IPS-15b (cell line): ENCODE data around the gene LSM6.

Experiments
- H3K27me3 ChIP-seq: one replicate; pipeline ENCODE4 v1.6.1; 2013; ENCODE audit warnings: low read length; ENCODE audit not compliant: control insufficient read depth, insufficient read depth
- H3K36me3 ChIP-seq: one replicate; pipeline ENCODE4 v1.6.1; 2013; ENCODE audit warnings: low read length; ENCODE audit not compliant: control insufficient read depth, insufficient read depth
- H3K4me1 ChIP-seq: one replicate; pipeline ENCODE4 v1.6.1; 2013; ENCODE audit warnings: mild to moderate bottlenecking, low read length; ENCODE audit not compliant: control insufficient read depth, insufficient read depth
- H3K4me3 ChIP-seq: one replicate; pipeline ENCODE4 v1.5.1; 2013; ENCODE audit warnings: low read depth, low read length
- H3K9ac ChIP-seq: one replicate; pipeline ENCODE4 v1.6.1; 2013; ENCODE audit warnings: low read depth, mild to moderate bottlenecking, low read length
- H3K9me3 ChIP-seq: one replicate; pipeline ENCODE4 v1.6.1; 2013; ENCODE audit warnings: mild to moderate bottlenecking, low read length; ENCODE audit not compliant: control insufficient read depth, insufficient read depth

LSM6 gene

DNA sequence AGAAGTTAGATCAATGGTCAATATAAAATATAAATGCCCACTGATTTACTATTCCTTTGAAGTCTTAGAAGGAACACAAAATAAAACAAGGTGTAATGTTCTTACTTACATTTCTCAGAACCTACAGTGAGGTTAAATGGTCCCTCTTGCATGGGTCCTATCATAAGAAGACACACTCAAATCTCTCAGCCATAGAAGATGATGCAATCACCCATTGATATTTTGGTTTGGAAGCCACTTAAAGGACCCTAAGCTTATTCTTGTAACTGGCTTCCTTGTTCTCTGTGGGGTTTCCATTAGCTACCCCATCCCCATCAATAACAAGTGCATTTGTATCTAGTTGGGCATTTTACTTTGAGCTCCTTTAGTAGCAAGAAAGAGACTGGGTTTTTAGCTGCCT lies 53.9 kb downstream of the LSM6 start:
- Histone ChIP-seq H3K27me3 (no peaks in the 10 kb centered on the region), H3K9ac (no peak overlapping the region), H3K36me3 (no peaks in the 10 kb centered on the region), H3K4me1 (no peaks in the 10 kb centered on the region), H3K9me3 (no peaks in the 10 kb centered on the region), H3K4me3 (no peak overlapping the region)

DNA sequence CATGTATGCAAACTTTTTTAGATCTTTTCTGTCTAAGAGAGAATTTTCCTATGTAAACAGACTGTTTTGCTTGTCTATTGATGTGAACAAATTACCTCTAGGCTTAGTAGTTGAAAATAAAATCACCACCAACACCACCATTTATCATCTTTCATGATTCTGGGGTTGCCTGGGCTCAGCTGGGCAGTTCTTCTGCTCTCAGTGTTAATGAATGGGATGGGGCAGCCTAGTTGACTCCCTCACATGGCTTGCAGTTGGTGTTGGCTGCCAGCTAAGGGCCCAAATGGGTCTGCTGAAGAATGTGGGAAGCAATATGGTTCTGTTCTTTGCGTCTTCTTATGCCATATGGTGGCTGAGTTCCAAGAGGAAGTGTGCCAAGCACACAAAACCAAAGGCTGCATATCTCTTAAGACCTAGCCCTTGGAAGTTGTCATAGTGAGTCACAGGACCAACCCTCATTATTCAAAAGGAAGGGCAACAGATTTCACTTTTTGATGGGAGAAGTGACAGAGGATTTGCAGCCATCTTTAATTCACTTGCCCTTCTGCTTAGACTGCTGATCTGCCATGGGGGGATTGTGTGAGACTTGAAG lies 56.7 kb downstream of the LSM6 start:
- Histone ChIP-seq H3K9ac (no peak overlapping the region), H3K27me3 (no peaks in the 10 kb centered on the region), H3K9me3 (no peaks in the 10 kb centered on the region), H3K36me3 (no peaks in the 10 kb centered on the region), H3K4me1 (no peaks in the 10 kb centered on the region), H3K4me3 (no peak overlapping the region)

DNA sequence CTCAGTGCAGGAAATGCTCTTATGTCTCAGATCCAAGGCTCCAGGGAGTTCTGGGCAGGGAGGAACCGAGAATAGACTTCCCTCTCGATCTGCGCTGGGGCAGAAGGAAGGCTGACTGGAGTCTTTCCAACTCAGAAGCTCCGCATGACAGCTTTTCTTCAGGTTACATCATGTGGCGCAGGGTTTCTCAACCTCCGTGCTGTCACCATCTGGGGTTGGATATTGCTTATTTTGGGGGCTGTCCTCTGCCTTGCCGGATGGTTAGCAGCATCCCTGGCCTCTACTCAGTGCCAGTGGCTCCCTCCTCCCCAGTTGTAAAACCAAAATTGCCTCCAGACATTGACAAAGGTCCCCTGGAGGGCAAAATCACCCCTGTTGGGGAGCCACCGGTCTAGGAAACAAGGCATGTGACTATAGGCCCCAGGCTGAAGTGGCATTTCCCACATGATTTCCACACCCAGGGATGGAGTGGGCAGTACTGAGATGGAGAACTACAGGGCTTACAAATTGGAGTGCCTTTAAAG lies 60.2 kb downstream of the LSM6 start:
- H3K36me3 ChIP-seq = no peaks in the 10 kb centered on the region
- H3K27me3 ChIP-seq = no peaks in the 10 kb centered on the region
- no peaks in the 10 kb centered on the region for H3K9me3 ChIP-seq
- no peak overlapping the region for H3K4me3 ChIP-seq
- no peak overlapping the region for H3K9ac ChIP-seq
- H3K4me1 ChIP-seq = no peaks in the 10 kb centered on the region

DNA sequence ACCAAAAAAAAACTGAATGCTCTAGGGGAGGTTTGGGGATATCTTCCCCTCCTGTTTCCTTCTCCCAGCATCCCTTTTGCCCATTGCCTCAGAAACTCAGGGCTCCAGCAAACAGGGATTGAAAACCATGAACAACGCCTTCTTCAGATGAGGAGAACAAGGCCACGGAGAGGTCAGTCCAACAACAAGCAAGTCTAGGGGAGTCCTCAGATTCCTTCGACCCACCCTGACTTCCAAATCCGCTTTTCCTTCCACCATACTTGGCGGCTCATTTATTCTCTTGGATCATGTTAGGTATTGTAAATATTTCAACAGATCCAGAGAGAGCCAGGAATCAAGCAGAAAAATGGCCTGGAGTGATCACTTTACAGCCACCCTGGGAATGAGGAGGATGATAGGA lies 60.7 kb downstream of the LSM6 start:
- no peaks in the 10 kb centered on the region for H3K9me3 ChIP-seq
- no peak overlapping the region for H3K9ac ChIP-seq
- H3K27me3 ChIP-seq = no peaks in the 10 kb centered on the region
- H3K4me1 ChIP-seq = no peaks in the 10 kb centered on the region
- no peaks in the 10 kb centered on the region for H3K36me3 ChIP-seq
- no peak overlapping the region for H3K4me3 ChIP-seq

DNA sequence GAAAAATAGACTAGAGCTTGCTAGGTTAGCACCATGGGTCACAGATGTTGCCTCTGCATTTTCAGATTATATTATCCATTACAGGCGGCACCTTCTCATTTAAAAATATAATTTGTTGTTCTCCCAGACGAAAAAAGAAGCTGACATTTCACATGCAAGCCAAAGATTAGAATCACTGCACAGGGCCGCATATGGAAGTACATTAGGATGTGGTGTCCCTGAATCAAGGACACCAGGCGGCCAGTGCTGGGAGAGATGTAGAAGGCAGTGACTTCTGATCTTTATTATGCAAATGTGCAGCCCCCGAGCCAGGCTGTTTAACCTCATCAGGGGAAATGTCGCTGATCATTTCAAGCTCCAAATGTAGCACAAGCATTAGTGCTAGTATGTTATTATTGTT lies 61.6 kb downstream of the LSM6 start:
- Histone ChIP-seq H3K9ac (no peak overlapping the region), H3K27me3 (no peaks in the 10 kb centered on the region), H3K4me1 (no peaks in the 10 kb centered on the region), H3K36me3 (no peaks in the 10 kb centered on the region), H3K4me3 (no peak overlapping the region), H3K9me3 (no peaks in the 10 kb centered on the region)

DNA sequence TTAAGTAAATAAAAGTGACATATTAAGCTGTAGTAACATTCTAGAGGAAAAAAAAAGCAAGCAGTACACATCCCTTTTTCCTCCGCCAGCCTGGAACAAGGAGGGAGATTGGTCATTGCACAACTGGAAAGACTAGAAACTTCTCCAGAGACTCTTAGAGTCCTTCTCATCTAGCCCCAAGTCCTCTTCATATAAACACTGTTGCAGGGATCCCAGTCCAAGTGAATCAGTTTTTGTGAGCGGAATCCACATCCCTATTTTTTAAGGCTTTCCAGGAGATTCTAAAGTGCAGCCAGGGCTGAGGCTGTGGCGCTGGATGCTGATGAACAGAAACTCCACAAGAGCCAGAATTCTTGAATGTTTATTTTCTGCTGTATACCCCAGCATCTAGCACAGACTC lies 62.6 kb downstream of the LSM6 start:
- Histone ChIP-seq H3K9me3 (no peaks in the 10 kb centered on the region), H3K36me3 (no peaks in the 10 kb centered on the region), H3K4me1 (no peaks in the 10 kb centered on the region), H3K9ac (no peak overlapping the region), H3K27me3 (no peaks in the 10 kb centered on the region), H3K4me3 (no peak overlapping the region)
